Karpas-422 (cell line): ENCODE measurements around the gene OR5P2. TPM values are rescaled to one million over a fixed set of nuclear protein-coding genes. Genes with fewer than 3 reads are reported as not detected.
"Not testable (repeated sequence)": the region's sequence is repeated elsewhere in the genome, so short reads cannot be mapped to it uniquely, and the experiment has no call there.

Source experiments
- DNase-seq: peaks from one replicate; pipeline ENCODE4 v3.0.0-alpha.2; 2015
- H2AFZ ChIP-seq: fragments of 200-600 bp; sonication (generic); 2 replicates; pipeline ENCODE4 v1.6.1; 2014; ENCODE audit warnings: antibody characterized with exemption, low read length, mixed read lengths
- H3K27ac ChIP-seq: fragments of 200-600 bp; sonication (generic); 2 replicates; pipeline ENCODE4 v1.5.1; 2014; ENCODE audit warnings: mild to moderate bottlenecking, low read length, moderate library complexity
- H3K27me3 ChIP-seq: fragments of 200-600 bp; sonication (generic); 2 replicates; pipeline ENCODE4 v1.6.1; 2014; ENCODE audit warnings: low read length, mixed read lengths
- H3K36me3 ChIP-seq: fragments of 200-600 bp; sonication (generic); 2 replicates; pipeline ENCODE4 v1.6.1; 2014; ENCODE audit warnings: low read length, mixed read lengths; ENCODE audit not compliant: insufficient read depth
- H3K4me1 ChIP-seq: fragments of 200-600 bp; sonication (generic); 2 replicates; pipeline ENCODE4 v1.6.1; 2014; ENCODE audit warnings: mild to moderate bottlenecking, low read length, mixed read lengths
- H3K4me2 ChIP-seq: fragments of 200-600 bp; sonication (generic); 2 replicates; pipeline ENCODE4 v1.6.1; 2014; ENCODE audit warnings: low read length, low read depth, mild to moderate bottlenecking; ENCODE audit not compliant: poor library complexity, severe bottlenecking
- H3K4me3 ChIP-seq: fragments of 200-600 bp; sonication (generic); 2 replicates; pipeline ENCODE4 v1.5.1; 2014; ENCODE audit warnings: mild to moderate bottlenecking, antibody characterized with exemption, low read length, mixed read lengths
- H3K79me2 ChIP-seq: fragments of 200-600 bp; sonication (generic); 2 replicates; pipeline ENCODE4 v1.6.1; 2014; ENCODE audit warnings: mild to moderate bottlenecking, low read length, mixed read lengths
- H3K9ac ChIP-seq: fragments of 200-600 bp; sonication (generic); 2 replicates; pipeline ENCODE4 v1.6.0; 2014; ENCODE audit warnings: low read length
- H3K9me2 ChIP-seq: fragments of 200-600 bp; sonication (generic), shearing (Covaris generic); replicated peaks from 2 replicates; pipeline ENCODE4 v1.6.0; 2014; ENCODE audit warnings: mild to moderate bottlenecking, low read length, moderate library complexity; ENCODE audit not compliant: insufficient read depth
- H3K9me3 ChIP-seq: fragments of 300-700, 200-600 bp; sonication (generic); 2 replicates; pipeline ENCODE4 v1.6.1; 2014; ENCODE audit warnings: low read length, mixed read lengths
- H4K20me1 ChIP-seq: fragments of 200-600 bp; sonication (generic); 2 replicates; pipeline ENCODE4 v1.6.1; 2014; ENCODE audit warnings: mild to moderate bottlenecking, antibody characterized with exemption, low read length, low read depth; ENCODE audit not compliant: insufficient read depth
- total RNA-seq: library from RNA; depleted of rRNA; stranded (reverse); fragments of >200 nt; shearing (Covaris generic); gene quantifications from 2 replicates; pipeline ENCODE4 v1.2.3, GENCODE V29; 2014; ENCODE audit warnings: low replicate concordance

The OR5P2 gene
- total RNA-seq, 1 experiment from 2014 or later = not detected

DNA sequence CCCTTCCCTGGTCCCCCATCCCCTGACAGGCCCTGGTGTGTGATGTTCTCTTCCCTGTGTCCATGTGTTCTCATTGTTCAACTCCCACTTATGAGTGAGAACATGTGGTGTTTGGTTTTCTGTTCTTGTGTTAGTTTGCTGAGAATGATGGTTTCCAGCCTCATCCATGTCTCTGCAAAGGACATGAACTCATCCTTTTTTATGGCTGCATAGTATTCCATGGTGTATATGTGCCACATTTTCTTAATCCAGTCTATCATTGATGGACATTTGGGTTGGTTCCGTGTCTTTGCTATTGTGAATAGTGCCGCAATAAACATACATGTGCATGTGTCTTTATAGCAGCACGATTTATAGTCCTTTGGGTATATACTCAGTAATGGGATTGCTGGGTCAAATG, 23.7 kb upstream of the OR5P2 start:
- not testable (repeated sequence) for H3K79me2 ChIP-seq, H3K9me2 ChIP-seq, H3K9ac ChIP-seq, H3K9me3 ChIP-seq, DNase-seq, H2AFZ ChIP-seq, H3K27ac ChIP-seq, H3K27me3 ChIP-seq, H4K20me1 ChIP-seq, H3K4me2 ChIP-seq, H3K4me1 ChIP-seq, H3K36me3 ChIP-seq, H3K4me3 ChIP-seq

- not testable (repeated sequence) for H3K4me1 ChIP-seq, H3K27me3 ChIP-seq
Measured at GRCh38 chr11:7814897-7815296, 18.2 kb upstream of the OR5P2 start.

GRCh38 chr11:7810301-7810700, 13.6 kb upstream of the OR5P2 start:
- not testable (repeated sequence) for H2AFZ ChIP-seq, H3K4me3 ChIP-seq, H3K27ac ChIP-seq, H3K9ac ChIP-seq, H3K4me1 ChIP-seq, H3K4me2 ChIP-seq, H3K9me2 ChIP-seq, H3K27me3 ChIP-seq, DNase-seq, H4K20me1 ChIP-seq, H3K36me3 ChIP-seq, H3K79me2 ChIP-seq
- H3K9me3 ChIP-seq = peaks cover 17% of the 10 kb centered on the region

More at GRCh38 chr11:7814897-7815296, 18.2 kb upstream of the OR5P2 start:
- H3K27ac ChIP-seq, H2AFZ ChIP-seq, H3K9me3 ChIP-seq, DNase-seq, H3K4me3 ChIP-seq, H3K79me2 ChIP-seq, H3K9ac ChIP-seq, H4K20me1 ChIP-seq, H3K9me2 ChIP-seq, H3K36me3 ChIP-seq, H3K4me2 ChIP-seq: not testable (repeated sequence)

DNA sequence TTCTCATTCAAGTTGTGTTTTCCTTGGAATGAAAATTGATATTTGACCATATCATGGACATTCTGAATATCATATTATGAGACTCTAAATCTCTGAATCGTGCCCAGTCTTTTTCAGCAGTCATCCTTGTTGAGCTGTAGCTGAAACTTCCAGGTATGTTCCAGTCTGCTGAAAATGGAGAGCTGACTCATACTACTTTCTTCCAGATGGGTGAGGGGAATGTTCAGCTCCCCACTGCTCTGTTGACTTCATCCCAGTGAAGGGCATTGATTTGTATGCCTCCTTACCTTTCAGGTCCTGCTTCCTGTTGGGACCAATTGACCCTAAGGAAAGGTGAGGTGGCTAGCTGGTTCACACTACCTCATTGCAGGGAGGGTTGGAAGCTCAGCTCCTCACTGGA, 3.5 kb downstream of the OR5P2 start:
- no peaks in the 10 kb centered on the region for H3K36me3 ChIP-seq

DNA sequence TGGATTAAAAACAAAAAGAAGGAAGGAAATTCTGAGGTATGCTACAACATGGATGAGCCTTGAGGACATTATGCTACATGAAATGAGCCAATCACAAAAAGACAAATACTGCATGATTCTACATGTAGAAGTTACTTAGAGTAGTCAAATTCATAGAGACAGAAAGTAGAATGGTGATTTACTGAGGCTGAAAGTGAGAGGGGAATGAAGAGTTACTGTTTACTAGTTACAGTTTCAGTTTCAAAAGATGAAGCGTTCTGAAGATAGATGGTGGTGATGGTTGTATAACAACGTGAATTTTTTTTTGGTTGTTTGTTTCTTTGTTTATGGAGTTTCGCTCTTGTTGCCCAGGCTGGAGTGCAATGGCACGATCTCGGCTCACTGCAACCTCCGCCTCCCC, 9.5 kb downstream of the OR5P2 start:
- no peaks in the 10 kb centered on the region for H4K20me1 ChIP-seq
- H3K9me3 ChIP-seq = no peaks in the 10 kb centered on the region
- H3K9ac ChIP-seq = no peak overlapping the region
- no peaks in the 10 kb centered on the region for H3K79me2 ChIP-seq
- H3K4me3 ChIP-seq = no peak overlapping the region
- no peak overlapping the region for H2AFZ ChIP-seq
- no peaks in the 10 kb centered on the region for H3K36me3 ChIP-seq
- no peaks in the 10 kb centered on the region for H3K9me2 ChIP-seq
- no peak overlapping the region for H3K4me2 ChIP-seq
- H3K27ac ChIP-seq = no peak overlapping the region
- H3K27me3 ChIP-seq = 0 out of 2 replicates have a peak, but pooled peaks cover 2% of the 10 kb centered on the region
- no peak for DNase-seq
- no peaks in the 10 kb centered on the region for H3K4me1 ChIP-seq

More for the DNA sequence above, 3.5 kb downstream of the OR5P2 start:
- Histone ChIP-seq H3K79me2 (no peaks in the 10 kb centered on the region), H3K4me2 (no peak overlapping the region), H3K9me2 (no peaks in the 10 kb centered on the region), H3K9ac (no peak overlapping the region), H3K27me3 (no peaks in the 10 kb centered on the region), H3K4me1 (no peaks in the 10 kb centered on the region), H3K4me3 (no peak overlapping the region), H3K9me3 (no peaks in the 10 kb centered on the region), H2AFZ (no peak overlapping the region), H3K27ac (no peak overlapping the region), H4K20me1 (no peaks in the 10 kb centered on the region)
- DNase-seq = no peak

DNA sequence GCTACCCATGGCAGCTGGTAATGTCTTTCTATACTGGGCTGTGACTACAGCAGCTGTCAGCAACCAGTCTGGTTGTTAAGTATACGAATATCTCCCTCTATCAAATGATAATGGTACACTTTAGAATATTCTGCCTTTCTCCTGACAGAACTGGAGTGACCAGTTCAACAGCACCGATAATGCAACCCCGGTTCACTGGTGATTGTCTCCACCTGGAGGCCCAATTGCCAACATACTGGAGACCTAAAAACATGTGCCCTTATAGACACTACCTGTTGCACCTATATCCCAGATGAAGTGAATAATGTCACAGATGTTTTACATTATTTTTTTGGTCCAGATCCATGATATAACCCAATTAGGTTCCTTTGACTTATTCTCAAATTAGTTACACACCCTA, 21.1 kb downstream of the OR5P2 start:
- no peaks in the 10 kb centered on the region for H3K4me1 ChIP-seq
- DNase-seq = no peak
- H4K20me1 ChIP-seq = no peaks in the 10 kb centered on the region
- no peaks in the 10 kb centered on the region for H3K27me3 ChIP-seq
- no peak overlapping the region for H3K9ac ChIP-seq
- no peak overlapping the region for H2AFZ ChIP-seq
- no peaks in the 10 kb centered on the region for H3K36me3 ChIP-seq
- no peaks in the 10 kb centered on the region for H3K79me2 ChIP-seq
- no peaks in the 10 kb centered on the region for H3K9me3 ChIP-seq
- no peak overlapping the region for H3K4me2 ChIP-seq
- no peaks in the 10 kb centered on the region for H3K9me2 ChIP-seq
- H3K4me3 ChIP-seq = no peak overlapping the region
- H3K27ac ChIP-seq = no peak overlapping the region

GRCh38 chr11:7764301-7764700, 32.4 kb downstream of the OR5P2 start:
- not testable (repeated sequence) for H3K36me3 ChIP-seq, DNase-seq

DNA sequence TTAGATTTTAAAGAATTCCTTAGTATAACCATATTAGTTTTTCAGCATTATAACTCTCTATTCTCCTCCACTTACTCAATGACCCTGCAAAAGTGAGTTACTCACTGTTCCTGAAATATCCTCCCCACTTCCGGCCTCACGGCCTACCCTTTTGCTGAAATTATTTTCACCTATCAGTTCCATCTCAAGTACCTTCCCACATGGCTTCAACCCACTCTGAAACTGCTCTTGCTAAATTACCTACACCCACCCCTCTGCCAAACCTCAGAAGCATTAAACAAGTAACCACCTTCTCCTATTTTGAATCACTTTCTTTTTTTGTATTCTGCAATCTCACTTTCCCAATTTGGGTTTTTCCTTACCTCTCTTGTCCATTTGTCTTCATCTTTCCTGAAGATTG, 37.7 kb downstream of the OR5P2 start:
- no peak overlapping the region for H2AFZ ChIP-seq
- no peak overlapping the region for H3K4me2 ChIP-seq
- no peaks in the 10 kb centered on the region for H3K79me2 ChIP-seq
- H3K27ac ChIP-seq = no peak overlapping the region
- no peaks in the 10 kb centered on the region for H3K9me3 ChIP-seq
- no peaks in the 10 kb centered on the region for H3K9me2 ChIP-seq
- H3K4me1 ChIP-seq = no peaks in the 10 kb centered on the region
- no peak overlapping the region for H3K9ac ChIP-seq
- DNase-seq = no peak
- no peaks in the 10 kb centered on the region for H4K20me1 ChIP-seq
- no peaks in the 10 kb centered on the region for H3K36me3 ChIP-seq
- no peaks in the 10 kb centered on the region for H3K27me3 ChIP-seq
- no peak overlapping the region for H3K4me3 ChIP-seq

More at GRCh38 chr11:7764301-7764700, 32.4 kb downstream of the OR5P2 start:
- not testable (repeated sequence) for H3K27me3 ChIP-seq, H3K4me3 ChIP-seq, H3K4me1 ChIP-seq, H2AFZ ChIP-seq, H3K4me2 ChIP-seq, H3K9me3 ChIP-seq, H3K27ac ChIP-seq, H3K9me2 ChIP-seq, H3K79me2 ChIP-seq, H3K9ac ChIP-seq, H4K20me1 ChIP-seq

GRCh38 chr11:7749456-7749855, 47.3 kb downstream of the OR5P2 start:
- Histone ChIP-seq H3K4me2 (no peak overlapping the region), H3K9me3 (no peaks in the 10 kb centered on the region), H3K27ac (no peak overlapping the region), H3K4me1 (no peaks in the 10 kb centered on the region), H2AFZ (no peak overlapping the region), H3K27me3 (no peaks in the 10 kb centered on the region), H4K20me1 (no peaks in the 10 kb centered on the region), H3K4me3 (no peak overlapping the region), H3K79me2 (no peaks in the 10 kb centered on the region), H3K36me3 (no peaks in the 10 kb centered on the region), H3K9me2 (no peaks in the 10 kb centered on the region), H3K9ac (no peak overlapping the region)
- no peak for DNase-seq
